HAP-1 (cell line): Measurements from ENCODE around the gene CCDC50.

Source experiments
- DNase-seq, 2 experiments: peaks; one replicate each; pipeline ENCODE4 v3.0.0-alpha.2; 2016 to 2020; ENCODE audit warnings: low spot score in 2 of 2
- H3K27me3 ChIP-seq: fragments of 250-450 bp; sonication (Bioruptor Pico); 2 replicates; pipeline ENCODE4 v1.5.1; 2020; ENCODE audit warnings: low read depth, mild to moderate bottlenecking, moderate library complexity
- H3K36me3 ChIP-seq: fragments of 250-450 bp; sonication (Bioruptor Pico); replicated peaks from 2 replicates; pipeline ENCODE4 v1.5.1; 2020; ENCODE audit warnings: mild to moderate bottlenecking
- H3K4me1 ChIP-seq: fragments of 250-450 bp; sonication (Bioruptor Pico); 2 replicates; pipeline ENCODE4 v1.5.1; 2020; ENCODE audit warnings: mild to moderate bottlenecking
- H3K4me3 ChIP-seq: fragments of 250-450 bp; sonication (Bioruptor Pico); 2 replicates; pipeline ENCODE4 v1.5.1; 2020; ENCODE audit warnings: mild to moderate bottlenecking, moderate library complexity
- H3K9me3 ChIP-seq: fragments of 250-450 bp; sonication (Bioruptor Pico); 2 replicates; pipeline ENCODE4 v1.5.1; 2020; ENCODE audit warnings: mild to moderate bottlenecking, moderate library complexity
- in situ Hi-C: fragments of 300-500 bp; cut with MboI; formaldehyde crosslinking; loops from 3 replicates; pipeline ENCODE4 v1.14.3; 2020; ENCODE audit warnings: low sequenced_read_pairs, inconsistent platforms, mixed read lengths

The CCDC50 gene

DNA sequence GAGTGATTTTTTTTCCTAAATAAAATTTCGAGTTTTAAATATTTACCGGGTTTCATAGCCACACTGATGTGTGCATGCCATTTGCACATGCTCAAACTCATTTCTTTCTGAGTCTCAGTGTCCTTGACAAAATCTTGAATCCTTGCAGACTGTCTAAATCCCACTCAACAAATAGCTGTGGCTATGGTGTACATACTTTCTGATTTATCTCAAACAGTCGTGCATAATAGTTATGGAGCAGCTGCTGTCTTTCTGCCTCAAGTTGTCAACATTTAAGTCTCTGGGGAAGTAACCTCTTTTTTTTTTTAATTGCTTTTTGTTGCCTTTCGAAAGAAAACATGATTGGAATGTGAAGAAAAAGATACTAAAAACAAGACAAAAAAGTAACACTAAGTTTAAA is 53.9 kb downstream of the CCDC50 start:
- in situ Hi-C loops, result no loop called here
- Histone ChIP-seq H3K4me3 (no peak overlapping the region), H3K36me3 (peaks cover 42% of the 10 kb centered on the region), H3K9me3 (no peaks in the 10 kb centered on the region), H3K27me3 (no peaks in the 10 kb centered on the region), H3K4me1 (peaks cover 39% of the 10 kb centered on the region)
- peak in 1 of 2 experiments; percentile 40 for DNase-seq

DNA sequence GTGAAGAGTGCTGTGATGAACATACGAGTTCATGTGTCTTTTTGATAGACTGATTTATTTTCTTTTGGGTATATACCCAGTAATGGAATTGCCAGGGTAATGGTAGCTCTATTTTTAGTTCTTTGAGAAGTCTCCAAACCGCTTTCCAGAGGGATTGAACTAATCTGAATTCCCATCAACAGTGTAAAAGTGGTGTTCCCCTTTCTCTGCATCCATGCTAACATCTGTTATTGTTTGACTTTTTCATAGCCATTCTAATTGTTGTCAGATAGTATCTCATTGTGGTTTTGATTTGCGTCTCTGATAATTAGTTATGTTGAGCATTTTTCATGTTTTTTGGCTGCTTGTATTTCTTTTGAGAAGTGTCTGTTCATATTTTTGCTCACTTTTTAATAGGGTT is 55.9 kb downstream of the CCDC50 start:
- Histone ChIP-seq H3K27me3 (no peaks in the 10 kb centered on the region), H3K4me1 (peaks cover 39% of the 10 kb centered on the region), H3K36me3 (peaks cover 47% of the 10 kb centered on the region), H3K9me3 (no peaks in the 10 kb centered on the region), H3K4me3 (no peak overlapping the region)
- DNase-seq, result no peak
- in situ Hi-C loops, result no loop called here

DNA sequence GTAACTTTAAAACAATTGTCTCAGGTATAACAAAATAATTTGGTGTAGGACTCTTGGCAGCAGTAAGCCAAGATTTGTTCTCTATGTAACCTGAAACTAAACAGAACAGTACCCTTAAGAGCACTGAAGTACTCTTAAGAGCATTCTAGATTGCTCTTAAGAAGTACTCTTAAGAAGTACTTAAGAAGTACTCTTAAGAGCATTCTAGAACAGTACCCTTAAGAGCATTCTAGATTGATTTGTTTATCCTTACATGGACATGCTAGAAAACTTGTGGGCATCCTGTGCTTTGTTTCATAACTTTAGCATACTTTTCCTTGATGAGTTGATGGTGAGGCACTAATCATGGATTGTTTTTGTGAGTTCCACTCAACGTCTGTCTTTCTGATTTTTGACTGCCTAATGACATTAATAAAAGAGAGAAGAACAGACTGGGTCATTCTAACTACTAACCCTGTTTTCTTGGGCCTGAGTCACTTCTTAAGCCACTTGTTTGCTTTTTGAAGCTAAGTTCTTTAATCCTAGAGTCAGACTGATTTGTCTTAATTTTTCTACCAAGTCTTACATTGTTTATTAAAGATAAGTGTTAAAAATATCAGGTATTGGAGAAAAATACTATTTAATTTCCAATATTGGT is 58.4 kb downstream of the CCDC50 start:
- no peak overlapping the region for H3K4me3 ChIP-seq
- DNase-seq, result no peak
- H3K27me3 ChIP-seq, result no peaks in the 10 kb centered on the region
- H3K4me1 ChIP-seq, result peaks cover 29% of the 10 kb centered on the region
- H3K9me3 ChIP-seq, result no peaks in the 10 kb centered on the region
- H3K36me3 ChIP-seq, result peaks cover 32% of the 10 kb centered on the region
- in situ Hi-C loops, result no loop called here

DNA sequence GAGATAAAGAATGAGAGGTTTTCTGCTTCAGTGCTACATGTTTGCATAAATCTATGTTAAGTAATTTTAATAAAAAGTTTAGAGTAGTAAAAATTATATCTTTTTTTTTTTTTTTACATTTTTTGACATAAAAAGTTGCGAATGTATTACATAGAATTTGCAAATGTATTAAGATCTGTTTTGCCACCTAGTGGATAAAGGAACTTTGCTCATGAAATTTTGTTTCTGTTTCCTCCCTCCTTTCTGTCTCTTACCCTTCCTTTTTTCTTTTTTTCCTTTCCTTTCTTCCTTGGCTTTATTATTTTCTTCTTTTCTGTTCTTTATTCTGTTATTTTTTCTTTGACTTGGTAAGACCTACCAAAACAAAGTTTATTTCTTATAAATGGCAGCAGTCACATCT is 59.6 kb downstream of the CCDC50 start:
- H3K36me3 ChIP-seq, result peaks cover 27% of the 10 kb centered on the region
- no peaks in the 10 kb centered on the region for H3K9me3 ChIP-seq
- no peak overlapping the region for H3K4me3 ChIP-seq
- DNase-seq, result no peak
- H3K27me3 ChIP-seq, result no peaks in the 10 kb centered on the region
- peaks cover 18% of the 10 kb centered on the region for H3K4me1 ChIP-seq
- in situ Hi-C loops, result no loop called here

DNA sequence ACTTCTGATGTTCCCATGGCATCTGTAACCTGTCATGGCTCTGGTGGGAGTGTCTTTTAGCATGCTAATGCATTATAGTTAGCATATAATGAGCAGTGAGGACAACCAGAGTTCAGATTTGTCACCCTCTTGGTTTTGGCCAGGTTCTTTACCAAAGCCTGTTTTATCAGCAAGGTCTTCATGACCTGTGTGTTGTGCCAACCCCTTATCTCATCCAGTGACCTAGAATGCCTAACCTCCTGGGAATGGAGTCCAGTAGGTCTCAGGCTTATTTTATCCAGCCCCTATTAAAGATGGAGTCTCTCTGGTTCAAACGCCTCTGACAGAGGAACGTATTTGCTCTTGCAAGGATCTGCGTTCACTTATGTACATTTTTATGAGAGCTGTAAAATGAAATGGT is 61.4 kb downstream of the CCDC50 start:
- Histone ChIP-seq H3K36me3 (peaks cover 25% of the 10 kb centered on the region), H3K27me3 (no peaks in the 10 kb centered on the region; the same call in 1 of the 2 replicates)
- in situ Hi-C loops, result no loop called here

DNA sequence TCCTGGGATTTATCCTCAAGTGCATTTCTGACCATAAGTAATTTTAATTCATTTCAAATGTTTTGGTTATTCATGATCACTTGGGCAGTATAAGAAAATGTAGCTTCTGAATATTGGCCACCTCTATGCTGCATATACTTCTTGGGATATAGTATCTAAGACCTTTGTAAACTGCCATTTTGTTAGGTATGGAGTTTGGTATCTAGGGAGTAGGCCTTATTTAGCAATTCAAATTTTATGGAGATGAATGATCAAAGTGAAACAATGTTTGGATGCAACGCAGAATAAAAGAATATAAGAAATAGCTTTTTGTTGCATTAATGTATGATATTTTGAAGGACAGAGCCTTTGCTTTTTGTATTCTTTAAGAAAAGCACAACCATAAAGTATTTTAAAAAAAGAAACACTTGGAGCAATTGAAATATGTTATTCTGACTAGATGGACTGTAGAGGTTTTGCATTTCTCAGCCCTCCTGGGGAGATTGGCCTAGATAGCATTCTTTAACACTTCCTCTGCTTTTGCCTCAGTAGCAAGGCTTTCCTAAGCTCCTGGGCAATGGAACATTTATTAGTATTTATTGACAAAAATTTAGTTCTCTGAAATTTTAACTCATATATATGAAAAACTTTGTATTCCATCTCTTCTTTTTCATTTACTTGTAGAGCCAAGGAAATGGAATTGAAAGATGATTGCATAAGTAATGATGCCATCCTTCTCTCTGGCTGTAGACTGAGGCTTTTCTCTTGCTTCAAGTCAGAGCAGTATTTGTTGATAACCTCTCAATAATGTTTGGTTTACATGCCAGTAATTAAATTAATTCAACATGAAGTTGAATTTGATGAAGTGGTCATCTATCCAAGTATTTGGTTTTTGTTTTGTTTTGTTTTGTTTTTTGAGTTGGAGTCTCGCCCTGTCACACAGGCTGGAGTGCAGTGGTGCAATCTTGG is 62.9 kb downstream of the CCDC50 start:
- no peak overlapping the region for H3K4me3 ChIP-seq
- peaks cover 2% of the 10 kb centered on the region; the same call in 1 of the 2 replicates for H3K4me1 ChIP-seq
- H3K36me3 ChIP-seq, result peaks cover 32% of the 10 kb centered on the region
- no peak for DNase-seq
- in situ Hi-C loops, result no loop called here
- no peaks in the 10 kb centered on the region for H3K9me3 ChIP-seq
- no peaks in the 10 kb centered on the region; the same call in 1 of the 2 replicates for H3K27me3 ChIP-seq

More for the DNA sequence above, 61.4 kb downstream of the CCDC50 start:
- no peak for DNase-seq
- Histone ChIP-seq H3K4me1 (peaks cover 3% of the 10 kb centered on the region; the same call in 1 of the 2 replicates), H3K4me3 (no peak overlapping the region), H3K9me3 (no peaks in the 10 kb centered on the region)

DNA sequence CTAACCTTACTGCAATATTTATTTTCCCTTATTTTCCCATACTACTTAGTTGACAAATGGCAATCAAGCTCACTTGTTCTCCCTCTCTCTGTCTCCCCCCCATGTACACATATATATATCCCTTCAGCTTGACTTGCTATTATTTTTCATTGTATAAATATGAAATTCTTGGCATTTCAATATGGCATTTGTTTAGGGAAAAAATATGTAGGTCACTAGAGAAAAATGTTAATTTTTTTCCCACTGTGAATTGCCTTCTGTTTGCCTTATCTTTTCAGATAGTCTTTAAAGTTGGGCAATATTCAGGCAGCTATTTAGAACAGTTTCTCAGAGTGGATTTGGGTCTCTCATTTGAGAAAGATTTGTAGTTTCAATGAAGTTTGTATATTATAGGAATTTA is 64.0 kb downstream of the CCDC50 start:
- Histone ChIP-seq H3K36me3 (peaks cover 32% of the 10 kb centered on the region), H3K4me1 (peaks cover 6% of the 10 kb centered on the region; the same call in 1 of the 2 replicates), H3K9me3 (no peaks in the 10 kb centered on the region), H3K4me3 (no peak overlapping the region), H3K27me3 (no peaks in the 10 kb centered on the region; the same call in 1 of the 2 replicates)
- in situ Hi-C loops, result no loop called here
- no peak for DNase-seq

DNA sequence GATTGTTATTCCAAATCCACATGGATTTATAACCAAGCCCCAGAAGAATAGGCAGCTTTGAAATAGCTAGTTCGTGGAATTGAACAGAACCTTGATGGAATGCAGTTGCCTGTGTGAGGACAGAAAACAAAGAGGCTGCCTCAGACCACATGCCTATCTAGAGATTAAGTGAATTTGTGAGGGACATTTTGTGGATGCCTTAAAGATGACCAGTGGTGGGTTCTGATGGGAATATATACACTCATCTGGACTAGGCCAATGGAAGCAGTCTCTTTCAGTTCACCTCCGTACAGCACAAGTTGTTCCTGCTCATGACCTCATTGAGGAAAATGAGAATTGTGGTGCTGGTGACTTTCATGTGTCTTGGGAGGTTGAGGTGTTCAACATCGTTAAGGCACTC is 68.6 kb downstream of the CCDC50 start:
- DNase-seq, result peak; percentile 7 to 17
- peaks cover 20% of the 10 kb centered on the region for H3K36me3 ChIP-seq
- H3K9me3 ChIP-seq, result no peaks in the 10 kb centered on the region
- H3K4me1 ChIP-seq, result peaks cover 6% of the 10 kb centered on the region; the same call in 1 of the 2 replicates
- in situ Hi-C loops, result no loop called here
- H3K27me3 ChIP-seq, result no peaks in the 10 kb centered on the region; the same call in 1 of the 2 replicates
- H3K4me3 ChIP-seq, result no peak overlapping the region

DNA sequence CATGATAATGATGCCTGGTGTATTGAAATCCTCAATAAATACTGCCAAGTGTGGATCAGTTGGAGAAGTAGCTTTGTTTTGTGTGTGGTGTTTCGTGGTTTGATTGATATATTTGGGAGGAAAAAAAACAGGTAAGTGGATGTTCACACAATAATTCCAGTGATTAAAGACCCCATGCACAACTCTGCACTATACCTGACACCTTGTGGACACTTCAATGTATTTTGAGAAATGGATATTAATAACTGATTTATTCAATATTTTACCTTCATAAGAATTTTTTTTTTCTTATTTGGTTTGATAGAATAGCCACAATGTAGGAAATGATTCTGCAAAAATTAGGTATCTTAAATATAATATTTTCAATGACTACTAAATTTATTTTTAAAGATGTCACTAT is 69.4 kb downstream of the CCDC50 start:
- H3K9me3 ChIP-seq, result no peaks in the 10 kb centered on the region
- H3K27me3 ChIP-seq, result no peaks in the 10 kb centered on the region; the same call in 1 of the 2 replicates
- H3K36me3 ChIP-seq, result peaks cover 20% of the 10 kb centered on the region
- in situ Hi-C loops, result no loop called here
- H3K4me3 ChIP-seq, result no peak overlapping the region
- no peak for DNase-seq
- peaks cover 6% of the 10 kb centered on the region; the same call in 1 of the 2 replicates for H3K4me1 ChIP-seq

DNA sequence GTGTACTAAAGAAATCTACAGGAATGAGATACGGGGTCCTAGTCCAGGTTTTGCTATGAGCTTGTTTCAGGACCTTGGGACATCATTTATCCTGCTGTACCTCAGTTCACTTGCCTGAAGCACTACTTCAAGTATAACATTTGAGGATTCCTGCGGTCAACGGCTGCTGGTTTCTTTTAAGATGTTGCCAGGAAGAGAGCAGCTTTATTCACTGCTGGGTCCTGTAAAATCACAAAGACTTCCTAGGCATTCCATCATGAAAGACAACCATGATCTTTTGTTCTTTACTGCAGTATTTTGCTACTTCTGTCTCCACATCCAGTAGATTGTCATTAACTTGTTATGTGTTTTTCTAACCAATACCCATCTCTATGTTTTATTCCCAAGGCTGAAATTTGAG is 70.7 kb downstream of the CCDC50 start:
- in situ Hi-C loops, result no loop called here

DNA sequence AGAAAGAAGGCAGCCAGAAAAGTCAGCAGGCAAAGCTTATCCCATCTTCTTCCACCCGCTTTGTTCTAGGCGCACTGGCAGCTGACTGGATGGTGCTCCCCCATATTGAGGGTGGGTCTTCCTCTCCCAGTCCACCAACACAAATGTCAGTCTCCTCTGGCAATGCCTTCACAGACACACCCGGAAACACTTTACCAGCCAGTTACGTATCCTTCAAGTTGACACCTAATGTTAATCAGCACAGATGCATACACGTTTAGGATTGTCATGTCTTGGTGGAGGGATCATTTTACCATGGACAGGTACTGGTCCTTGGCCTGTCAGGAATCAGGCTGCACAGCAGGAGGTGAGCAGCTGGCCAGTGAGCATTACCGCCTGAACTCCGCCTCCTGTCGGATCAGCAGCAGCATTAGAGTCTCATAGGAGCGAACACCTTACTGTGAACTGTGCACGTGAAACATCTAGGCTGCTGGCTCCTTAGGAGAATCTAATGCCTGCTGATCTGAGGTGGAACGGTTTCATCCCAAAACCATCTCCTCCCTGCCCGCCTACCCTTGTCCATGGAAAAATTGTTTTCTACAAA is 72.7 kb downstream of the CCDC50 start:
- Histone ChIP-seq H3K4me1 (peaks cover 6% of the 10 kb centered on the region; the same call in 1 of the 2 replicates), H3K9me3 (no peaks in the 10 kb centered on the region), H3K4me3 (no peak overlapping the region), H3K36me3 (peaks cover 6% of the 10 kb centered on the region), H3K27me3 (no peaks in the 10 kb centered on the region)
- in situ Hi-C loops, result no loop called here
- DNase-seq, result no peak

More for the DNA sequence above, 70.7 kb downstream of the CCDC50 start:
- H3K9me3 ChIP-seq, result no peaks in the 10 kb centered on the region
- H3K36me3 ChIP-seq, result peaks cover 17% of the 10 kb centered on the region
- peaks cover 6% of the 10 kb centered on the region; the same call in 1 of the 2 replicates for H3K4me1 ChIP-seq
- H3K4me3 ChIP-seq, result no peak overlapping the region
- DNase-seq, result no peak
- H3K27me3 ChIP-seq, result no peaks in the 10 kb centered on the region; the same call in 1 of the 2 replicates

DNA sequence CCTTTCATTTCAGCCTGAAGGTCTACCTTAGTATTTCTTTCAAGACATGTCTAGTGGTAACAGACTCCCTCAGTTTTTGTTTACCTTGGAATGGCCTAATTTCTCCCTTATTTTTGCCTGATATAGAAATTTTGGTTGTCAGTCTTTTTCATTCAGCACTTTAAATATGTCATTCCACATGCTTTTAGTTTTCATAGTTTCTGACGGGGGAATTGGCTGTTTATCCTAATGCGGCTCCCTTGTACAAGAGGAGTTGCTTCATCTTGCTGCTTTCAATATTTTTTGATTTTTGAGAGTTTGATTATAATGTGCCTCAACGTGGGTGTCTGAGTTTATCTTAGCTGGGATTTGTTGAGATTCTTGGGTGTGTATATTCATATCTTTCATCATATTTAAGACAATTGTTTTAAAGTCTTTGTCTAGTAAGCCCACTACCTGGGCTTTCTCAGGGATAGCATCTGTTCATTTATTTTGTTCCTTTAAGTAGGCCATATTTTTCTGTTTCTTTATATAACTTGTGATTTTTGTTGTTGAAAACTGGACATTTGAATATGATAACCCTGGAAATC is 80.7 kb downstream of the CCDC50 start:
- Histone ChIP-seq H3K4me1 (no peaks in the 10 kb centered on the region), H3K4me3 (no peak overlapping the region), H3K27me3 (no peaks in the 10 kb centered on the region), H3K36me3 (no peaks in the 10 kb centered on the region), H3K9me3 (peaks cover 6% of the 10 kb centered on the region; the same call in 1 of the 2 replicates)
- in situ Hi-C loops, result loop anchor here (10.0 kb wide), 2 partner anchors 395 to 1025 kb away; no protein-coding TSS in a partner anchor
- no peak for DNase-seq

DNA sequence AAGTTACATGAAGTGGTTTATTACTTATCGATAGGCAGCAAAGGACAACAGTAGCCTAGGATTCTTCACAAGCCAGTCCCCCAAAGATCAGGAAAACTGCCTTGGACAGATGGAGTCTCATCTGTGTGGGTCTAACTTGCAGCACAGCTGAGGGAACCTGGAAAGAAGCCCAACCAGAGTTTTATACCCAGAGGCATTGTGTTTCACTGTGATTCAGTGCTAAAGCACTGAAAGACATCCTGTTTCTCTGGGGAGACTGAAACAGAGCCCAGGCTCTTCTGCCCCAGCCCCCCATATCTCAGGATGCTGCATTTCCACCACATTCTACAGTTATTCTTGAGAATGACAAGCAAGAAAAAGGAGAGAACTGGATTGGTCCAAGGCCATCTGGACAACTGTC is 83.6 kb downstream of the CCDC50 start:
- no peak for DNase-seq
- no peak overlapping the region for H3K4me3 ChIP-seq
- H3K9me3 ChIP-seq, result peaks cover 6% of the 10 kb centered on the region; the same call in 1 of the 2 replicates
- no peaks in the 10 kb centered on the region for H3K27me3 ChIP-seq
- in situ Hi-C loops, result loop anchor here (10.0 kb wide), 2 partner anchors 392 to 1022 kb away; no protein-coding TSS in a partner anchor
- H3K4me1 ChIP-seq, result no peaks in the 10 kb centered on the region
- no peaks in the 10 kb centered on the region for H3K36me3 ChIP-seq
